ENCODE results near the gene EPB42.

- TF ChIP-seq, protein P1, sequence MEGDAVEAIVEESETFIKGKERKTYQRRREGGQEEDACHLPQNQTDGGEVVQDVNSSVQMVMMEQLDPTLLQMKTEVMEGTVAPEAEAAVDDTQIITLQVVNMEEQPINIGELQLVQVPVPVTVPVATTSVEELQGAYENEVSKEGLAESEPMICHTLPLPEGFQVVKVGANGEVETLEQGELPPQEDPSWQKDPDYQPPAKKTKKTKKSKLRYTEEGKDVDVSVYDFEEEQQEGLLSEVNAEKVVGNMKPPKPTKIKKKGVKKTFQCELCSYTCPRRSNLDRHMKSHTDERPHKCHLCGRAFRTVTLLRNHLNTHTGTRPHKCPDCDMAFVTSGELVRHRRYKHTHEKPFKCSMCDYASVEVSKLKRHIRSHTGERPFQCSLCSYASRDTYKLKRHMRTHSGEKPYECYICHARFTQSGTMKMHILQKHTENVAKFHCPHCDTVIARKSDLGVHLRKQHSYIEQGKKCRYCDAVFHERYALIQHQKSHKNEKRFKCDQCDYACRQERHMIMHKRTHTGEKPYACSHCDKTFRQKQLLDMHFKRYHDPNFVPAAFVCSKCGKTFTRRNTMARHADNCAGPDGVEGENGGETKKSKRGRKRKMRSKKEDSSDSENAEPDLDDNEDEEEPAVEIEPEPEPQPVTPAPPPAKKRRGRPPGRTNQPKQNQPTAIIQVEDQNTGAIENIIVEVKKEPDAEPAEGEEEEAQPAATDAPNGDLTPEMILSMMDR (optimal IDR thresholded peaks at IDR 0.05 in 1 of 3, IDR thresholded peaks at IDR 0.05 in 1 of 3, conservative IDR thresholded peaks at IDR 0.05 in 1 of 3; ENCODE audit: extremely low read depth in 1 of 3, insufficient read depth in 2 of 3, low read length in 3 of 3): no peak
- no peak for TF ChIP-seq EZH2 (IDR thresholded peaks at IDR 0.05; ENCODE audit: low read length)
Measured at GRCh38 chr15:43253431-43254403, 32.9 kb upstream of the EPB42 start.
